SK-N-SH treated with all-trans-retinoic acid at 6 μM for 48 hours (cell line): ENCODE measurements around the gene C16orf54.
"Not testable (repeated sequence)": the region's sequence is repeated elsewhere in the genome, so short reads cannot be mapped to it uniquely, and the experiment has no call there.

ENCODE experiments used
- ATAC-seq: fragments of 200-7000 bp; cut with Tn5 transposase; 3 replicates; pipeline ENCODE4 v1.9.1; 2020; ENCODE audit warnings: mild to moderate bottlenecking, moderate library complexity
- ARNTL ChIP-seq: fragments of 450-650 bp; formaldehyde crosslinking; IDR thresholded peaks from 2 replicates; pipeline ENCODE4 v1.5.0; 2020; ENCODE audit warnings: low read depth, mild to moderate bottlenecking, moderate library complexity, borderline replicate concordance
- BACH2 ChIP-seq: fragments of 250-450 bp; sonication (Bioruptor Pico); IDR thresholded peaks from 2 replicates; pipeline ENCODE4 v1.9.0; 2021; ENCODE audit warnings: mild to moderate bottlenecking, borderline replicate concordance
- ESRRG ChIP-seq: fragments of 250-450 bp; sonication (Bioruptor Pico); IDR thresholded peaks from 2 replicates; pipeline ENCODE4 v1.6.1; 2021; ENCODE audit warnings: mild to moderate bottlenecking
- GLIS3 ChIP-seq: fragments of 250-450 bp; sonication (Bioruptor Pico); IDR thresholded peaks from 2 replicates; pipeline ENCODE4 v1.5.0; 2020; ENCODE audit warnings: mild to moderate bottlenecking, moderate library complexity
- ISL1 ChIP-seq: fragments of 250-450 bp; sonication (Bioruptor Pico); IDR thresholded peaks from 2 replicates; pipeline ENCODE4 v2.1.2; 2022; ENCODE audit warnings: mild to moderate bottlenecking, moderate library complexity
- OSR1 ChIP-seq: fragments of 250-450 bp; sonication (Bioruptor Pico); IDR thresholded peaks from 2 replicates; pipeline ENCODE4 v1.8.0; 2022; ENCODE audit warnings: moderate library complexity, mild to moderate bottlenecking, inconsistent platforms
- PPARA ChIP-seq: fragments of 250-450 bp; sonication (Bioruptor Pico); IDR thresholded peaks from 2 replicates; pipeline ENCODE4 v1.5.0; 2020; ENCODE audit warnings: mild to moderate bottlenecking, borderline replicate concordance
- RARB ChIP-seq: fragments of 250-450 bp; sonication (Bioruptor Pico); IDR thresholded peaks from 2 replicates; pipeline ENCODE4 v1.8.0; 2021; ENCODE audit warnings: mild to moderate bottlenecking, moderate library complexity
- SNAI2 ChIP-seq: fragments of 250-450 bp; sonication (Bioruptor Pico); IDR thresholded peaks from 2 replicates; pipeline ENCODE4 v1.5.0; 2020; ENCODE audit warnings: mild to moderate bottlenecking, moderate library complexity
- TCF4 ChIP-seq: fragments of 250-450 bp; sonication (Bioruptor Pico); IDR thresholded peaks from 2 replicates; pipeline ENCODE4 v1.8.0; 2021; ENCODE audit warnings: mild to moderate bottlenecking, moderate library complexity, borderline replicate concordance
- TOX ChIP-seq: fragments of 250-450 bp; sonication (Bioruptor Pico); IDR thresholded peaks from 2 replicates; pipeline ENCODE4 v1.8.0; 2021; ENCODE audit warnings: mild to moderate bottlenecking, moderate library complexity, borderline replicate concordance
- ZC3H10 ChIP-seq: fragments of 250-450 bp; sonication (Bioruptor Pico); IDR thresholded peaks from 2 replicates; pipeline ENCODE4 v1.5.1; 2021; ENCODE audit warnings: mild to moderate bottlenecking, moderate library complexity
- ZFP3 ChIP-seq: fragments of 250-450 bp; sonication (Bioruptor Pico); IDR thresholded peaks from 2 replicates; pipeline ENCODE4 v1.5.0; 2020; ENCODE audit warnings: mild to moderate bottlenecking, moderate library complexity
- ZFP30 ChIP-seq: fragments of 450-650 bp; formaldehyde crosslinking; IDR thresholded peaks from 2 replicates; pipeline ENCODE4 v1.5.0; 2022; ENCODE audit warnings: mild to moderate bottlenecking, moderate library complexity
- ZNF565 ChIP-seq: fragments of 450-650 bp; formaldehyde crosslinking; conservative IDR thresholded peaks from 2 replicates; pipeline ENCODE4 v1.5.0; 2020; ENCODE audit warnings: low read depth, mild to moderate bottlenecking, moderate library complexity
- ZNF70 ChIP-seq: fragments of 450-650 bp; formaldehyde crosslinking; IDR thresholded peaks from 2 replicates; pipeline ENCODE4 v1.5.0; 2020; ENCODE audit warnings: mild to moderate bottlenecking, moderate library complexity
- ZNF8 ChIP-seq: fragments of 450-650 bp; formaldehyde crosslinking; IDR thresholded peaks from 2 replicates; pipeline ENCODE4 v1.5.0; 2020; ENCODE audit warnings: mild to moderate bottlenecking, moderate library complexity
- TF ChIP-seq, protein P1 (sequence below): fragments of 250-450 bp; sonication (Bioruptor Pico); IDR thresholded peaks from 2 replicates; pipeline ENCODE4 v1.5.0; 2020; ENCODE audit warnings: mild to moderate bottlenecking, moderate library complexity
- TF ChIP-seq, protein P2 (sequence below): fragments of 250-450 bp; sonication (Bioruptor Pico); IDR thresholded peaks from 2 replicates; pipeline ENCODE4 v1.5.1; 2020; ENCODE audit warnings: low read depth, mild to moderate bottlenecking, moderate library complexity
- TF ChIP-seq, protein P3 (sequence below): fragments of 250-450 bp; sonication (Bioruptor Pico); IDR thresholded peaks from 2 replicates; pipeline ENCODE4 v1.8.0; 2020; ENCODE audit warnings: mild to moderate bottlenecking, moderate library complexity, borderline replicate concordance

The C16orf54 gene

DNA sequence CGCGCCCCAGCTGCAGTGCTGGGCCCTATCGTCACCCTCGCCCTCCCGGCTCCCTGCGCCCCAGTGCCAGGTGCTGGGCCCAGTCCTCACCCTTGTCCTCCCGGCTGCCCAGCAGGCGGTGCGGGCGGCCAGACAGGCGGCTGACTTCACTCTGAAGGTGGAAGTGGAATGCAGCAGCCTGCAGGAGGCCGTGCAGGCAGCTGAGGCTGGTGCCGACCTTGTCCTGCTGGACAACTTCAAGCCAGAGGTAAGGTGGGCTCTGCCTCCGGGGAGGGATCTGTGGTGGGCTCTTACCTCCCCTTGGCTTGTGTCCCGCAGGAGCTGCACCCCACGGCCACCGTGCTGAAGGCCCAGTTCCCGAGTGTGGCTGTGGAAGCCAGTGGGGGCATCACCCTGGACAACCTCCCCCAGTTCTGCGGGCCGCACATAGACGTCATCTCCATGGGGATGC, 48.9 kb downstream of the C16orf54 start:
- no peak for TF ChIP-seq BACH2 (CRISPR knock-in tag)
- TF ChIP-seq ZFP30 (CRISPR knock-in tag), result no peak
- no peak for TF ChIP-seq SNAI2 (CRISPR knock-in tag)
- TF ChIP-seq ZNF70 (CRISPR knock-in tag), result no peak
- no peak for TF ChIP-seq ZNF8 (CRISPR knock-in tag)
- no peak for TF ChIP-seq PPARA (CRISPR knock-in tag)
- TF ChIP-seq RARB (CRISPR knock-in tag), result no peak
- TF ChIP-seq, all 23 proteins: peak for 0

DNA sequence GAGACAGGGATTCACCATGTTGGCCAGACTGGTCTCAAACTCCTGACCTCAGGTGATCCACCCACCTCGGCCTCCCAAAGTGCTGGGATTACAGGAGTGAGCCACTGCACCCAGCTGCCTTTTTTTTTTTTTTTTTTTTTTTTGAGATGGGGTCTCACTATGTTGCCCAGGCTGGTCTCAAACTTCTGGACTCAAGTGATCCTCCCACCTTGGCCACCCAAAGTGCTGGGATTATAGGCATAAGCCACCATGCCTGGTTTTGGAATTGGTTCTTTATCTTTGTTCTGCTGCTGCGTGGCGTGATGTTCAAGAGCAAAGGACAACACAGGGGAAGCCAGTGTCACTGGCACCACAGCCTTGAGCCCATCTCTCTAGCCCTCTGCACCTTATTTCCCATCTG, 50.1 kb downstream of the C16orf54 start:
- not testable (repeated sequence) for ATAC-seq

More for the DNA sequence above, 48.9 kb downstream of the C16orf54 start:
- no peak for ATAC-seq

DNA sequence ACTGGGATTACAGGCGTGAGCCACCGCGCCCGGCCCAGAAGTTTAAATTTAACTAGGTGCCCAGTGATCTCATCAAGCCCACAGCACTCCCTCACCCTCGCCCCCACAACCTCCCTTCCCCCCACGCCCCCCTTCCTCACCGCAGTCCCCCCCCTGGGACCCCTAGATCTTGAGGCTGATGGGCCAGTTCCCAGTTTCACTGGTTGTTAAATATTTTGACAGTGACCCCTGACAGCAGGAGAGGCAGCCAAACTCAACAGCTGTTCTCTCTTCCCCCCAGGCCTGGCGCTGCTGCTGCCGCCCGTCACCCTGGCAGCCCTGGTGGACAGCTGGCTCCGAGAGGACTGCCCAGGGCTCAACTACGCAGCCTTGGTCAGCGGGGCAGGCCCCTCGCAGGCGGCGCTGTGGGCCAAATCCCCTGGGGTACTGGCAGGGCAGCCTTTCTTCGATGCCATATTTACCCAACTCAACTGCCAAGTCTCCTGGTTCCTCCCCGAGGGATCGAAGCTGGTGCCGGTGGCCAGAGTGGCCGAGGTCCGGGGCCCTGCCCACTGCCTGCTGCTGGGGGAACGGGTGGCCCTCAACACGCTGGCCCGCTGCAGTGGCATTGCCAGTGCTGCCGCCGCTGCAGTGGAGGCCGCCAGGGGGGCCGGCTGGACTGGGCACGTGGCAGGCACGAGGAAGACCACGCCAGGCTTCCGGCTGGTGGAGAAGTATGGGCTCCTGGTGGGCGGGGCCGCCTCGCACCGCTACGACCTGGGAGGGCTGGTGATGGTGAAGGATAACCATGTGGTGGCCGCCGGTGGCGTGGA, 51.2 kb downstream of the C16orf54 start:
- no peak for ATAC-seq

DNA sequence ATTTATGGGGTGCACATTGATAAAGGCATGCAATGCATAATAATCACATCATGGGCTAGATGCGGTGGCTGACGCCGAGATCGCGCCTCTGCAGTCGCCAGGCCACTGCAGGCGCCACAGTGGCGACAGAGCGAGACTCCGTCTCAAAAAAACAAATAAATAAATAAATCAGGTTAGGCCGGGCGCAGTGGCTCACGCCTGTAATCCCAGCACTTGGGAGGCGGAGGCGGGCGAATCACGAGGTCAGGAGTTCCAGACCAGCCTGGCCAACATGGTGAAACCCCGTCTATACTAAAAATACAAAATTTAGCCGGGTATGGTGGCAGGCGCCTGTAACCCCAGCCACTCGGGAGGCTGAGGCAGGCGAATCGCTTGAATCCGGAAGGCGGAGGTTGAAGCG, 53.2 kb downstream of the C16orf54 start:
- not testable (repeated sequence) for ATAC-seq

More for the DNA sequence above, 51.2 kb downstream of the C16orf54 start:
- TF ChIP-seq ZNF565 (CRISPR knock-in tag), result no peak
- TF ChIP-seq GLIS3 (CRISPR knock-in tag), result no peak
- no peak for TF ChIP-seq ZC3H10
- TF ChIP-seq TOX (CRISPR knock-in tag), result no peak
- TF ChIP-seq, protein P1, sequence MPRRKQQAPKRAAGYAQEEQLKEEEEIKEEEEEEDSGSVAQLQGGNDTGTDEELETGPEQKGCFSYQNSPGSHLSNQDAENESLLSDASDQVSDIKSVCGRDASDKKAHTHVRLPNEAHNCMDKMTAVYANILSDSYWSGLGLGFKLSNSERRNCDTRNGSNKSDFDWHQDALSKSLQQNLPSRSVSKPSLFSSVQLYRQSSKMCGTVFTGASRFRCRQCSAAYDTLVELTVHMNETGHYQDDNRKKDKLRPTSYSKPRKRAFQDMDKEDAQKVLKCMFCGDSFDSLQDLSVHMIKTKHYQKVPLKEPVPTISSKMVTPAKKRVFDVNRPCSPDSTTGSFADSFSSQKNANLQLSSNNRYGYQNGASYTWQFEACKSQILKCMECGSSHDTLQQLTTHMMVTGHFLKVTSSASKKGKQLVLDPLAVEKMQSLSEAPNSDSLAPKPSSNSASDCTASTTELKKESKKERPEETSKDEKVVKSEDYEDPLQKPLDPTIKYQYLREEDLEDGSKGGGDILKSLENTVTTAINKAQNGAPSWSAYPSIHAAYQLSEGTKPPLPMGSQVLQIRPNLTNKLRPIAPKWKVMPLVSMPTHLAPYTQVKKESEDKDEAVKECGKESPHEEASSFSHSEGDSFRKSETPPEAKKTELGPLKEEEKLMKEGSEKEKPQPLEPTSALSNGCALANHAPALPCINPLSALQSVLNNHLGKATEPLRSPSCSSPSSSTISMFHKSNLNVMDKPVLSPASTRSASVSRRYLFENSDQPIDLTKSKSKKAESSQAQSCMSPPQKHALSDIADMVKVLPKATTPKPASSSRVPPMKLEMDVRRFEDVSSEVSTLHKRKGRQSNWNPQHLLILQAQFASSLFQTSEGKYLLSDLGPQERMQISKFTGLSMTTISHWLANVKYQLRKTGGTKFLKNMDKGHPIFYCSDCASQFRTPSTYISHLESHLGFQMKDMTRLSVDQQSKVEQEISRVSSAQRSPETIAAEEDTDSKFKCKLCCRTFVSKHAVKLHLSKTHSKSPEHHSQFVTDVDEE (CRISPR knock-in tag), result no peak
- TF ChIP-seq ARNTL (CRISPR knock-in tag), result no peak
- TF ChIP-seq OSR1 (CRISPR knock-in tag), result no peak
- TF ChIP-seq, protein P2, sequence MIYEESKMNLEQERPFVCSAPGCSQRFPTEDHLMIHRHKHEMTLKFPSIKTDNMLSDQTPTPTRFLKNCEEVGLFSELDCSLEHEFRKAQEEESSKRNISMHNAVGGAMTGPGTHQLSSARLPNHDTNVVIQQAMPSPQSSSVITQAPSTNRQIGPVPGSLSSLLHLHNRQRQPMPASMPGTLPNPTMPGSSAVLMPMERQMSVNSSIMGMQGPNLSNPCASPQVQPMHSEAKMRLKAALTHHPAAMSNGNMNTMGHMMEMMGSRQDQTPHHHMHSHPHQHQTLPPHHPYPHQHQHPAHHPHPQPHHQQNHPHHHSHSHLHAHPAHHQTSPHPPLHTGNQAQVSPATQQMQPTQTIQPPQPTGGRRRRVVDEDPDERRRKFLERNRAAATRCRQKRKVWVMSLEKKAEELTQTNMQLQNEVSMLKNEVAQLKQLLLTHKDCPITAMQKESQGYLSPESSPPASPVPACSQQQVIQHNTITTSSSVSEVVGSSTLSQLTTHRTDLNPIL (CRISPR knock-in tag), result no peak
- TF ChIP-seq SNAI2 (CRISPR knock-in tag), result no peak
- no peak for TF ChIP-seq BACH2 (CRISPR knock-in tag)
- TF ChIP-seq ZFP3 (CRISPR knock-in tag), result no peak
- TF ChIP-seq ZNF70 (CRISPR knock-in tag), result no peak
- no peak for TF ChIP-seq ESRRG (CRISPR knock-in tag)
- TF ChIP-seq, protein P3, sequence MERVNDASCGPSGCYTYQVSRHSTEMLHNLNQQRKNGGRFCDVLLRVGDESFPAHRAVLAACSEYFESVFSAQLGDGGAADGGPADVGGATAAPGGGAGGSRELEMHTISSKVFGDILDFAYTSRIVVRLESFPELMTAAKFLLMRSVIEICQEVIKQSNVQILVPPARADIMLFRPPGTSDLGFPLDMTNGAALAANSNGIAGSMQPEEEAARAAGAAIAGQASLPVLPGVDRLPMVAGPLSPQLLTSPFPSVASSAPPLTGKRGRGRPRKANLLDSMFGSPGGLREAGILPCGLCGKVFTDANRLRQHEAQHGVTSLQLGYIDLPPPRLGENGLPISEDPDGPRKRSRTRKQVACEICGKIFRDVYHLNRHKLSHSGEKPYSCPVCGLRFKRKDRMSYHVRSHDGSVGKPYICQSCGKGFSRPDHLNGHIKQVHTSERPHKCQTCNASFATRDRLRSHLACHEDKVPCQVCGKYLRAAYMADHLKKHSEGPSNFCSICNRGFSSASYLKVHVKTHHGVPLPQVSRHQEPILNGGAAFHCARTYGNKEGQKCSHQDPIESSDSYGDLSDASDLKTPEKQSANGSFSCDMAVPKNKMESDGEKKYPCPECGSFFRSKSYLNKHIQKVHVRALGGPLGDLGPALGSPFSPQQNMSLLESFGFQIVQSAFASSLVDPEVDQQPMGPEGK, result no peak
- no peak for TF ChIP-seq RARB (CRISPR knock-in tag)
- no peak for TF ChIP-seq TCF4 (CRISPR knock-in tag)
- TF ChIP-seq ISL1 (CRISPR knock-in tag), result no peak
